ENCODE results near the gene ZNF532.
"Not testable (repeated sequence)": the region's sequence is repeated elsewhere in the genome, so short reads cannot be mapped to it uniquely, and the experiment has no call there.

Gene ZNF532

GRCh38 chr18:58915006-58915799 is 50.5 kb downstream of the ZNF532 start:
- no peak overlapping the region for H3K4me3 ChIP-seq (ENCODE audit: low read depth, low read length)
- TF ChIP-seq CTCF (IDR thresholded peaks at IDR 0.05; ENCODE audit: control insufficient read depth, extremely low read depth, insufficient read depth), result no peak
- no peak for DNase-seq (ENCODE audit: low read depth)

DNA sequence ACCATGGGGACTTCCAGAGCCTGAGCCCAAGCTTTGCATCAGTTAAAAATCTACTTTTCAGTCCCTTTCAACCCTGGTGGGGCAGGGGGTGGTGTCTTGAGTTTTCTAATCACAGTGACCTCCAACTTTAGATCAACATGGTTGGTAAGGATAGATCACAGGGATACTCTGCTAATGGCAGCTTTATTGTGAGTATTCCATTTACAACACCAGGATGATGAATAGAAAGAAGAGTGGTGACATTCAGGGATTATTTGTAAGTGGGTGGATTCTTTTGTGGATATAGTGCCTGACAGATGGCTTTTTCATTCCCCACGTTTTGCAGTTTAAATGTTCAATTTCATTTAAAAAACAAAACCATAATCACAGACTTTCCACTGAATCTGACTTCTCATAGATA is 51.3 kb downstream of the ZNF532 start:
- TF ChIP-seq CTCF (IDR thresholded peaks at IDR 0.05; ENCODE audit: control insufficient read depth, extremely low read depth, insufficient read depth), result no peak
- no peak for DNase-seq (ENCODE audit: low read depth)
- H3K4me3 ChIP-seq (ENCODE audit: low read depth, low read length), result no peak overlapping the region

GRCh38 chr18:58919934-58920333 is 55.3 kb downstream of the ZNF532 start:
- H3K4me3 ChIP-seq (ENCODE audit: low read depth, low read length); DNase-seq (ENCODE audit: low read depth): not testable (repeated sequence)

DNA sequence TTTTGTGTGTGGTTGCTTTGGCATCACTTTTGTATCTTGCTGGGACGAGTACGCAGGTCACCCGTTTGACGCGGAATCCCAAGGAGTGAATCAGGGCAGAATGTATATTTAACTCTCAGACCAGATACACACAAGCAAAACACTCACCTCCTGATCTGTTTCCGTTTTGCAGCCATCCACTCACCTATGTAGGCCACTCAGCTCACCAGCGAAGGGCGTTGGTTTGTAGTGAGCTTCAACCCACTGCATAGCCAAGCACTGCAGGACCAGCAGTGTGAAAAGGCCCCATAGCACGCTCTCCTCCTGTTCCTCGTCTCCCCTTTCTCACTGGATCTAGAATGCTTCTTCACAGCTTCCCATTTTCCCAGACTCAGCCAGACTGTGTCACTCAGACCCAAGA is 58.3 kb downstream of the ZNF532 start:
- TF ChIP-seq CTCF (IDR thresholded peaks at IDR 0.05; ENCODE audit: control insufficient read depth, extremely low read depth, insufficient read depth), result no peak
- no peak for DNase-seq (ENCODE audit: low read depth)
- no peak overlapping the region for H3K4me3 ChIP-seq (ENCODE audit: low read depth, low read length)

GRCh38 chr18:58924473-58924872 is 59.8 kb downstream of the ZNF532 start:
- H3K4me3 ChIP-seq (ENCODE audit: low read depth, low read length), result no peak overlapping the region
- DNase-seq (ENCODE audit: low read depth), result no peak
- TF ChIP-seq CTCF (IDR thresholded peaks at IDR 0.05; ENCODE audit: control insufficient read depth, extremely low read depth, insufficient read depth), result no peak

- TF ChIP-seq CTCF (IDR thresholded peaks at IDR 0.05; ENCODE audit: control insufficient read depth, extremely low read depth, insufficient read depth), result no peak
- no peak for DNase-seq (ENCODE audit: low read depth)
- no peak overlapping the region for H3K4me3 ChIP-seq (ENCODE audit: low read depth, low read length)
Observed at GRCh38 chr18:58927659-58928058, 63.0 kb downstream of the ZNF532 start.

DNA sequence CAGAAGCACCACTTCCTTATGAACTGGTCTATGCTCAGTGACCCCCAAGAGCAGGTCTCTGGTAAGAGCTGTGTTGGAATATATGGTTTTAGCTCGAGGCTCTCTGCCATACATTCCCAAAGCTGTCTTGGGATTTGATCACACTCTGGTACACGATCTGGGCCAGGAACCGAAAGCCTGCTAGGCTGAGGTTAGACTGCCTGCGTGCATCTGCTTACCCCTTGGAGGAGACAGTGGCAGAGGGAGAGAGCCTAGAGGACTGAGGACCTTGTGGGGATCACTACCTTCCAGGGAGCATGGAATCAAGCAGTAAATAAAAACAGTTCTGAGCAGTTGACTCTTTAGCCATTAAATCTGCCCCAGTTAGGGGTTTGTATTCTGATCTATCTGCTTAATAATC is 63.7 kb downstream of the ZNF532 start:
- DNase-seq (ENCODE audit: low read depth), result no peak
- TF ChIP-seq CTCF (IDR thresholded peaks at IDR 0.05; ENCODE audit: control insufficient read depth, extremely low read depth, insufficient read depth), result no peak
- H3K4me3 ChIP-seq (ENCODE audit: low read depth, low read length), result no peak overlapping the region
